Measurements from ENCODE around the gene ARAF. TPM values are rescaled to one million over a fixed set of nuclear protein-coding genes. Genes with fewer than 3 reads are reported as not detected.

The ARAF gene
- total RNA-seq, 2 experiments from 2014 or later: 53.9 to 60.9 TPM

GRCh38 chrX:47518144-47518543, 42.9 kb upstream of the ARAF start:
- H3K4me1 Mint-ChIP-seq (ENCODE audit: low read depth): peaks cover 10% of the 10 kb centered on the region
- H3K27ac Mint-ChIP-seq: no peak overlapping the region
- intact Hi-C loops (cut with micrococcal nuclease): no loop called here
- H3K4me3 Mint-ChIP-seq: no peak overlapping the region
- H3K36me3 Mint-ChIP-seq (ENCODE audit: low read depth): no peaks in the 10 kb centered on the region
- CTCF ChIA-PET: interaction anchor here (1.1 kb wide), 1 partner anchor 133 kb away, joined by 3 read pairs; no protein-coding TSS in a partner anchor
- no peak for TF ChIP-seq CTCF (IDR thresholded peaks at IDR 0.05)
- no peaks in the 10 kb centered on the region for H3K27me3 Mint-ChIP-seq
- H3K9me3 Mint-ChIP-seq: no peaks in the 10 kb centered on the region
- ATAC-seq: no peak
- DNase-seq: no peak
- POLR2A ChIA-PET: no interaction called here

- Mint-ChIP-seq H3K36me3 (ENCODE audit: low read depth) (no peaks in the 10 kb centered on the region), H3K27ac (no peak overlapping the region), H3K27me3 (no peaks in the 10 kb centered on the region), H3K9me3 (no peaks in the 10 kb centered on the region), H3K4me1 (ENCODE audit: low read depth) (no peaks in the 10 kb centered on the region), H3K4me3 (peak overlapping the region; percentile 64)
- ChIA-PET CTCF (interaction anchor here (0.6 to 3.0 kb wide), 31 partner anchors 8 to 687 kb away, joined by 3 to 15 read pairs (median 3); partner anchors contain the start of genes RBM10 and RP2), POLR2A (interaction anchor here (0.9 to 1.1 kb wide), 2 partner anchors 26 to 332 kb away, joined by 3 to 4 read pairs; no protein-coding TSS in a partner anchor)
- ATAC-seq: peak; percentile 100
- intact Hi-C loops (cut with micrococcal nuclease): loop anchor here (5.0 kb wide), 1 partner anchor 331 kb away; the partner anchor contains the start of gene UBA1
- peak; percentile 67 for TF ChIP-seq CTCF (IDR thresholded peaks at IDR 0.05)
- DNase-seq: peak; percentile 80
Measured at GRCh38 chrX:47523297-47523696, 37.7 kb upstream of the ARAF start.

- intact Hi-C loops (cut with micrococcal nuclease): loop anchor here (5.0 kb wide), 1 partner anchor 331 kb away; the partner anchor contains the start of gene UBA1
- H3K36me3 Mint-ChIP-seq (ENCODE audit: low read depth): no peaks in the 10 kb centered on the region
- peak overlapping the region; percentile 64 for H3K4me3 Mint-ChIP-seq
- H3K4me1 Mint-ChIP-seq (ENCODE audit: low read depth): no peaks in the 10 kb centered on the region
- CTCF ChIA-PET: interaction anchor here (0.6 to 3.0 kb wide), 28 partner anchors 9 to 687 kb away, joined by 3 to 15 read pairs (median 4); partner anchors contain the start of genes RBM10 and RP2
- no peak for DNase-seq
- no peaks in the 10 kb centered on the region for H3K27me3 Mint-ChIP-seq
- H3K9me3 Mint-ChIP-seq: no peaks in the 10 kb centered on the region
- POLR2A ChIA-PET: interaction anchor here (0.9 to 1.1 kb wide), 2 partner anchors 27 to 332 kb away, joined by 3 to 4 read pairs; no protein-coding TSS in a partner anchor
- no peak for ATAC-seq
- H3K27ac Mint-ChIP-seq: no peak overlapping the region
- TF ChIP-seq CTCF (IDR thresholded peaks at IDR 0.05): no peak
Measured at GRCh38 chrX:47523713-47524166, 37.3 kb upstream of the ARAF start.

- ChIA-PET CTCF (no interaction called here), POLR2A (no interaction called here)
- intact Hi-C loops (cut with micrococcal nuclease): no loop called here
- H3K9me3 Mint-ChIP-seq: no peaks in the 10 kb centered on the region
- no peak for ATAC-seq
- DNase-seq: no peak
- H3K4me1 Mint-ChIP-seq (ENCODE audit: low read depth): no peaks in the 10 kb centered on the region
- H3K36me3 Mint-ChIP-seq (ENCODE audit: low read depth): no peaks in the 10 kb centered on the region
- no peak for TF ChIP-seq CTCF (IDR thresholded peaks at IDR 0.05)
- H3K4me3 Mint-ChIP-seq: no peak overlapping the region
- no peaks in the 10 kb centered on the region for H3K27me3 Mint-ChIP-seq
- no peak overlapping the region for H3K27ac Mint-ChIP-seq
Measured at GRCh38 chrX:47529548-47529947, 31.5 kb upstream of the ARAF start.

- no peak for TF ChIP-seq CTCF (IDR thresholded peaks at IDR 0.05)
- ATAC-seq (no peak), DNase-seq (no peak)
- H3K27me3 Mint-ChIP-seq: no peaks in the 10 kb centered on the region
- no peaks in the 10 kb centered on the region for H3K36me3 Mint-ChIP-seq (ENCODE audit: low read depth)
- no peak overlapping the region for H3K4me3 Mint-ChIP-seq
- POLR2A ChIA-PET: no interaction called here
- intact Hi-C loops (cut with micrococcal nuclease): no loop called here
- H3K27ac Mint-ChIP-seq: no peak overlapping the region
- H3K9me3 Mint-ChIP-seq: no peaks in the 10 kb centered on the region
- CTCF ChIA-PET: no interaction called here
- H3K4me1 Mint-ChIP-seq (ENCODE audit: low read depth): no peaks in the 10 kb centered on the region
Measured at GRCh38 chrX:47530049-47530448, 31.0 kb upstream of the ARAF start.
